PFSK-1 (cell line): Measurements from ENCODE around the gene PLK4.

Experiments used
- POLR2AphosphoS5 ChIP-seq: IDR thresholded peaks from 2 replicates; pipeline ENCODE4 v1.6.1; 2012; ENCODE audit warnings: low read depth, mild to moderate bottlenecking, control low read depth, low read length, moderate library complexity
- SIN3A ChIP-seq: IDR thresholded peaks from 2 replicates; pipeline ENCODE4 v1.6.1; 2012; ENCODE audit warnings: mild to moderate bottlenecking, low read length, moderate library complexity, borderline replicate concordance; ENCODE audit not compliant: insufficient read depth
- TAF1 ChIP-seq: IDR thresholded peaks from 2 replicates; pipeline ENCODE4 v1.6.1; 2012; ENCODE audit warnings: low read length, control low read depth, borderline replicate concordance; ENCODE audit not compliant: insufficient read depth

DNA sequence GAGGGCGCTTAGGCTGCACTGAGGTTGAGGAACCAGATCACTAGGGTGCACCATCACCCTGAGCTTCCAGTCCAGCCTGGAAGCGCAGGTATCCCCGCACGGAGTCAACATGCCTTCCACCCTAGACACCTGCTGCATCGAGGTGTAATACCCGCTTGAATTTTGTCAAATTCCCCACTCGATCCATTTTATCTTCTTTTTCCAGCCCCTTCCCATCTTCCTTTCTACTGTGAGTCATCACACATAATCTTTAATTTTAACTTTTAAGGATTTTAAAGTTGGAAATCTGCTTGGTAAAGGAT lies 821 bp downstream of the PLK4 start:
- TF ChIP-seq SIN3A (no peak), POLR2AphosphoS5 (no peak), TAF1 (no peak)
